HepG2 (cell line): ENCODE measurements around the gene TTLL6. TPM values are rescaled to one million over a fixed set of nuclear protein-coding genes. Genes with fewer than 3 reads are reported as not detected.
A peak's percentile ranks its signal among the peaks of the same experiment; 100 is the strongest.

Experiments
- CBFB ChIP-seq: sonication (generic); formaldehyde crosslinking; IDR thresholded peaks from 2 replicates; pipeline ENCODE4 v1.4.0; 2020; ENCODE audit warnings: missing genetic modification reagents
- HOXA9 ChIP-seq: sonication (generic); formaldehyde crosslinking; IDR thresholded peaks from 2 replicates; pipeline ENCODE4 v1.8.1; 2022; ENCODE audit warnings: missing genetic modification reagents, mild to moderate bottlenecking, moderate library complexity, borderline replicate concordance
- RBM39 ChIP-seq: fragments of 200-400 bp; formaldehyde crosslinking; IDR thresholded peaks from one replicate; pipeline ENCODE4 v1.6.1; 2018; ENCODE audit warnings: antibody characterized with exemption, mild to moderate bottlenecking, low read depth, low read length; ENCODE audit not compliant: poor library complexity, severe bottlenecking
- TFE3 ChIP-seq: IDR thresholded peaks from 2 replicates; pipeline ENCODE4 v1.6.1; 2016
- USF2 ChIP-seq, 2 experiments: sonication (generic) in 1 of 2; formaldehyde crosslinking in 1 of 2; IDR thresholded peaks; 2 replicates each; pipeline versions ENCODE4 v1.5.1 to v1.6.1; 2011 to 2020; ENCODE audit warnings: borderline replicate concordance in 1 of 2, low read depth in 1 of 2, low read length in 1 of 2, mild to moderate bottlenecking in 1 of 2, missing genetic modification reagents in 1 of 2, moderate library complexity in 1 of 2
- ZBTB20 ChIP-seq: sonication (generic); formaldehyde crosslinking; IDR thresholded peaks from 2 replicates; pipeline ENCODE4 v1.8.1; 2023; ENCODE audit warnings: missing genetic modification reagents, low read depth, mild to moderate bottlenecking, borderline replicate concordance
- ZNF598 ChIP-seq: sonication (generic); formaldehyde crosslinking; IDR thresholded peaks from 2 replicates; pipeline ENCODE4 v1.5.1; 2020; ENCODE audit warnings: mild to moderate bottlenecking, missing genetic modification reagents, borderline replicate concordance
- polyA plus RNA-seq, 8 experiments: library from polyadenylated mRNA; depleted of rRNA in 3 of 8; stranded (reverse) in 7 of 8; unstranded in 1 of 8; fragments of >200 nt; fragmentation: Illumina TruSeq in 4 of 8; extraction: Trizol in 4 of 8; gene quantifications; 2 replicates each; pipeline versions ENCODE4 v1.2.1 to v1.2.3, GENCODE V29; 2011 to 2016; ENCODE audit warnings: low read depth in 4 of 8, missing spikeins in 1 of 8, mixed read lengths in 1 of 8; ENCODE audit not compliant: insufficient read depth in 1 of 8
- total RNA-seq, 5 experiments: library from RNA; depleted of rRNA; stranded (reverse); fragments of >200 nt; fragmentation: Illumina TruSeq; extraction: Trizol; gene quantifications; 2 replicates each; pipeline ENCODE4 v1.2.3, GENCODE V29; 2016; ENCODE audit warnings: low read depth in 1 of 5

Gene TTLL6
- total and polyA plus RNA-seq, 2 of the 13 experiments (the other 11 are each of a cell fraction or from before 2014, with no cell fraction given) = 0.04 to 0.08 TPM

DNA sequence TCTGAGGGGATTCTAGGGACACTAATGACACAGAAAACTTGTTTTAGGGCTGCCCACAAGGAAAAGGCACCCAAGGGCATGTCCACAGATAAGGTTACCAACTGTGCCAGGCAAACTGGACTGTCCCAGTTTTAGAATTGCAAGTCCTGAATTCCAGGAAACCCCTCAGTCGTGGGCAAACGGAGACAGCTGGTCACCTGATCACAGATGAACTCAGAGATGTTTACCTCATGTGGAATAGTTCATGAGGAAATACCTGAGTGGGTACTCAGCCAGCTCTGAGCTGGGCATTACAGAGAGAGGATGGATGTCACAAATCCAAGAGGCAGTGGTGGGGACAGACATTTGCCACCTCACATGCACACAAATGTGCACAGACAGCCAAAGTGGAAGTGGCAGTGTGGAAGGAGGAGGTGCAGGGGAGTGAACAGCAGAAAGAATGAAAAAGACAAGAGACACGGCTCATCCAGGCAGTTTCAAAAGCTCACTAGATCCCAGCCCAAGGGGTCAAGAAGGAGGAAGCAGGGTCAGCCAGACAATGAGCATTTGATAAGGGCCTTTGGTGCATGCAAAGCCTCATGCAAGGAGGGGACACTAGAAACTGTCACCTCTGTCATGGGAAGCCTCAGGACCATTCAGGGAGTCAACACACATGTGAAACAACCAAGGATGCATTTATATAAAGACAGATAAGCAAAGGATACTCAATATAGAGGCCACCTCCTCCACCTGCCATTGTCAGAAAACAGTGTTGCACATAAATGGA, 24.8 kb downstream of the TTLL6 start (continued):
- TF ChIP-seq USF2 (IDR thresholded peaks at IDR 0.05; ENCODE audit: low read depth, low read length) = 0 out of 2 replicates have a peak, but pooled peaks have one; percentile 3
- no peak; the same call in 1 of the 2 replicates for TF ChIP-seq USF2 (CRISPR knock-in tag; IDR thresholded peaks at IDR 0.05; ENCODE audit: borderline replicate concordance)
- no peak for TF ChIP-seq RBM39
- TF ChIP-seq ZNF598 = no peak
- no peak for TF ChIP-seq CBFB
- peak; percentile 46; the same call in 1 of the 2 replicates for TF ChIP-seq TFE3 (CRISPR knock-in tag)
- no peak for TF ChIP-seq ZBTB20 (CRISPR knock-in tag)
- no peak for TF ChIP-seq HOXA9
